Measurements from ENCODE around the gene DTX3.
"Not testable (repeated sequence)": the region's sequence is repeated elsewhere in the genome, so short reads cannot be mapped to it uniquely, and the experiment has no call there.

Gene DTX3

GRCh38 chr12:57604454-57604991 is at the start of gene DTX3:
Gene DTX3, plus strand, starts transcription at chr12:57604824. Its CDS starts 1,694 bp downstream, at chr12:57606518.
- DNase-seq (ENCODE audit: low spot score), result peak; percentile 80

GRCh38 chr12:57554897-57555296 is 49.7 kb upstream of the DTX3 start:
- DNase-seq (ENCODE audit: low spot score), result no peak

GRCh38 chr12:57558864-57559263 is 45.8 kb upstream of the DTX3 start:
- DNase-seq (ENCODE audit: low spot score), result no peak

GRCh38 chr12:57560516-57560915 is 44.1 kb upstream of the DTX3 start:
- DNase-seq (ENCODE audit: low spot score), result no peak

GRCh38 chr12:57561117-57561516 is 43.5 kb upstream of the DTX3 start:
- DNase-seq (ENCODE audit: low spot score), result not testable (repeated sequence)

- no peak for DNase-seq (ENCODE audit: low spot score)
Measured at GRCh38 chr12:57563358-57563757, 41.3 kb upstream of the DTX3 start.

- no peak for DNase-seq (ENCODE audit: low spot score)
Measured at GRCh38 chr12:57564178-57564740, 40.4 kb upstream of the DTX3 start.

GRCh38 chr12:57568838-57569237 is 35.8 kb upstream of the DTX3 start:
- DNase-seq (ENCODE audit: low spot score), result no peak

- no peak for DNase-seq (ENCODE audit: low spot score)
Measured at GRCh38 chr12:57569858-57570257, 34.8 kb upstream of the DTX3 start.

- DNase-seq (ENCODE audit: low spot score), result not testable (repeated sequence)
Measured at GRCh38 chr12:57570438-57570837, 34.2 kb upstream of the DTX3 start.

- DNase-seq (ENCODE audit: low spot score), result no peak
Measured at GRCh38 chr12:57571926-57572762, 32.5 kb upstream of the DTX3 start.

- no peak for DNase-seq (ENCODE audit: low spot score)
Measured at GRCh38 chr12:57574795-57575194, 29.8 kb upstream of the DTX3 start.

- no peak for DNase-seq (ENCODE audit: low spot score)
Measured at GRCh38 chr12:57575771-57576612, 28.6 kb upstream of the DTX3 start.

GRCh38 chr12:57576613-57577160 is 27.9 kb upstream of the DTX3 start:
- DNase-seq (ENCODE audit: low spot score), result no peak

- DNase-seq (ENCODE audit: low spot score), result no peak
Measured at GRCh38 chr12:57577981-57578758, 26.5 kb upstream of the DTX3 start.

GRCh38 chr12:57579011-57579410 is 25.6 kb upstream of the DTX3 start:
- no peak for DNase-seq (ENCODE audit: low spot score)

- no peak for DNase-seq (ENCODE audit: low spot score)
Measured at GRCh38 chr12:57579677-57580465, 24.8 kb upstream of the DTX3 start.

- DNase-seq (ENCODE audit: low spot score), result no peak
Measured at GRCh38 chr12:57580466-57580795, 24.2 kb upstream of the DTX3 start.

GRCh38 chr12:57581802-57582201 is 22.8 kb upstream of the DTX3 start:
- DNase-seq (ENCODE audit: low spot score), result no peak

- DNase-seq (ENCODE audit: low spot score), result no peak
Measured at GRCh38 chr12:57582440-57582839, 22.2 kb upstream of the DTX3 start.

Measured in left forelimb (tissue), 1 donor.